IPS-18c (cell line): ENCODE measurements around the gene HS6ST3.
"Not testable (repeated sequence)": the region's sequence is repeated elsewhere in the genome, so short reads cannot be mapped to it uniquely, and the experiment has no call there.

ENCODE experiments used
- H3K4me3 ChIP-seq: 2 replicates; pipeline ENCODE4 v1.7.0; 2013; ENCODE audit warnings: low read depth, mild to moderate bottlenecking, low read length, moderate library complexity; ENCODE audit not compliant: insufficient read depth
- H3K9me3 ChIP-seq: one replicate; pipeline ENCODE4 v1.6.1; 2013; ENCODE audit warnings: mild to moderate bottlenecking, low read length, moderate library complexity; ENCODE audit not compliant: control insufficient read depth, insufficient read depth

The HS6ST3 gene

GRCh38 chr13:96089749-96090239 is at the start of gene HS6ST3:
Gene HS6ST3 (plus strand): TSS chr13:96090107.
- no peaks in the 10 kb centered on the region for H3K9me3 ChIP-seq
- H3K4me3 ChIP-seq, result peak within 1 kb of the TSS; percentile 57

GRCh38 chr13:96041326-96042110 is 48.4 kb upstream of the HS6ST3 start:
- Histone ChIP-seq H3K4me3 (peak overlapping the region; percentile 24; the same call in 1 of the 2 replicates), H3K9me3 (peaks cover 3% of the 10 kb centered on the region)

GRCh38 chr13:96044238-96044637 is 45.7 kb upstream of the HS6ST3 start:
- peaks cover 8% of the 10 kb centered on the region for H3K9me3 ChIP-seq
- H3K4me3 ChIP-seq, result no peak overlapping the region

- H3K4me3 ChIP-seq, H3K9me3 ChIP-seq: not testable (repeated sequence)
Observed at GRCh38 chr13:96046449-96047126, 43.3 kb upstream of the HS6ST3 start.

- not testable (repeated sequence) for H3K4me3 ChIP-seq, H3K9me3 ChIP-seq
Observed at GRCh38 chr13:96050955-96051354, 39.0 kb upstream of the HS6ST3 start.

GRCh38 chr13:96051491-96051890 is 38.4 kb upstream of the HS6ST3 start:
- H3K9me3 ChIP-seq, H3K4me3 ChIP-seq: not testable (repeated sequence)

- not testable (repeated sequence) for H3K4me3 ChIP-seq, H3K9me3 ChIP-seq
Observed at GRCh38 chr13:96051946-96052345, 38.0 kb upstream of the HS6ST3 start.

- Histone ChIP-seq H3K9me3 (no peaks in the 10 kb centered on the region), H3K4me3 (peak overlapping the region; percentile 99)
Observed at GRCh38 chr13:96052656-96053002, 37.3 kb upstream of the HS6ST3 start.

GRCh38 chr13:96053003-96053703 is 36.8 kb upstream of the HS6ST3 start, which contains the start of gene UGGT2:
Gene UGGT2 (minus strand): TSS chr13:96053401. CDS start chr13:96053312, 89 bp downstream.
- H3K4me3 ChIP-seq, result peak within 1 kb of the TSS; percentile 99

GRCh38 chr13:96065849-96066248 is 24.1 kb upstream of the HS6ST3 start:
- Histone ChIP-seq H3K9me3 (no peaks in the 10 kb centered on the region), H3K4me3 (no peak overlapping the region)

More at GRCh38 chr13:96053003-96053703, 36.8 kb upstream of the HS6ST3 start, which contains the start of gene UGGT2:
- no peaks in the 10 kb centered on the region for H3K9me3 ChIP-seq

GRCh38 chr13:96068729-96069128 is 21.2 kb upstream of the HS6ST3 start:
- no peaks in the 10 kb centered on the region for H3K9me3 ChIP-seq
- H3K4me3 ChIP-seq, result no peak overlapping the region

- no peak overlapping the region for H3K4me3 ChIP-seq
- no peaks in the 10 kb centered on the region for H3K9me3 ChIP-seq
Observed at GRCh38 chr13:96071504-96071903, 18.4 kb upstream of the HS6ST3 start.

- Histone ChIP-seq H3K4me3 (no peak overlapping the region), H3K9me3 (no peaks in the 10 kb centered on the region)
Observed at GRCh38 chr13:96072392-96072791, 17.5 kb upstream of the HS6ST3 start.

GRCh38 chr13:96075953-96076543 is 13.9 kb upstream of the HS6ST3 start:
- H3K4me3 ChIP-seq, result no peak overlapping the region
- no peaks in the 10 kb centered on the region for H3K9me3 ChIP-seq

GRCh38 chr13:96080676-96081075 is 9.2 kb upstream of the HS6ST3 start:
- Histone ChIP-seq H3K9me3 (no peaks in the 10 kb centered on the region), H3K4me3 (no peak overlapping the region)

- H3K4me3 ChIP-seq, result no peak overlapping the region
- H3K9me3 ChIP-seq, result no peaks in the 10 kb centered on the region
Observed at GRCh38 chr13:96081888-96082287, 8.0 kb upstream of the HS6ST3 start.

- Histone ChIP-seq H3K4me3 (no peak overlapping the region), H3K9me3 (no peaks in the 10 kb centered on the region)
Observed at GRCh38 chr13:96082640-96083039, 7.3 kb upstream of the HS6ST3 start.
